Prostate gland (tissue), 2 donors: ENCODE measurements around the gene ATP9B.

Source experiments
- POLR2AphosphoS5 ChIP-seq: sonication (generic); formaldehyde crosslinking; IDR thresholded peaks from one replicate; pipeline ENCODE4 v1.6.1; 2017; ENCODE audit warnings: antibody characterized with exemption
- TF ChIP-seq, protein P1 (sequence below), 4 experiments: fragments of 200-600 bp in 2 of 4; fragments of 450-650 bp in 2 of 4; sonication (generic) in 2 of 4; IDR thresholded peaks; 1 replicate in 3 of 4; 2 replicates in 1 of 4; pipeline ENCODE4 v1.5.1; 2016 to 2019; ENCODE audit warnings: antibody characterized with exemption in 4 of 4, mild to moderate bottlenecking in 2 of 4, moderate library complexity in 2 of 4

GRCh38 chr18:79026491-79026890, 42.7 kb upstream of the ATP9B start:
- TF ChIP-seq POLR2AphosphoS5, result no peak
- TF ChIP-seq, protein P1, sequence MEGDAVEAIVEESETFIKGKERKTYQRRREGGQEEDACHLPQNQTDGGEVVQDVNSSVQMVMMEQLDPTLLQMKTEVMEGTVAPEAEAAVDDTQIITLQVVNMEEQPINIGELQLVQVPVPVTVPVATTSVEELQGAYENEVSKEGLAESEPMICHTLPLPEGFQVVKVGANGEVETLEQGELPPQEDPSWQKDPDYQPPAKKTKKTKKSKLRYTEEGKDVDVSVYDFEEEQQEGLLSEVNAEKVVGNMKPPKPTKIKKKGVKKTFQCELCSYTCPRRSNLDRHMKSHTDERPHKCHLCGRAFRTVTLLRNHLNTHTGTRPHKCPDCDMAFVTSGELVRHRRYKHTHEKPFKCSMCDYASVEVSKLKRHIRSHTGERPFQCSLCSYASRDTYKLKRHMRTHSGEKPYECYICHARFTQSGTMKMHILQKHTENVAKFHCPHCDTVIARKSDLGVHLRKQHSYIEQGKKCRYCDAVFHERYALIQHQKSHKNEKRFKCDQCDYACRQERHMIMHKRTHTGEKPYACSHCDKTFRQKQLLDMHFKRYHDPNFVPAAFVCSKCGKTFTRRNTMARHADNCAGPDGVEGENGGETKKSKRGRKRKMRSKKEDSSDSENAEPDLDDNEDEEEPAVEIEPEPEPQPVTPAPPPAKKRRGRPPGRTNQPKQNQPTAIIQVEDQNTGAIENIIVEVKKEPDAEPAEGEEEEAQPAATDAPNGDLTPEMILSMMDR (IDR thresholded peaks at IDR 0.05), result no peak
